Activated CD4-positive, alpha-beta T cell treated with anti-CD3 and anti-CD28 coated beads for 36 hours (primary cell): ENCODE measurements around the gene SDC4. TPM values are rescaled to one million over a fixed set of nuclear protein-coding genes. Genes with fewer than 3 reads are reported as not detected.

Source experiments
- ATAC-seq: fragments of 200-7000 bp; cut with Tn5 transposase; one replicate; pipeline ENCODE4 v1.10.0; 2021; ENCODE audit warnings: mild to moderate bottlenecking, moderate library complexity
- CTCF ChIA-PET: fragments of 350-600 bp; sonication (Branson Sonifier 250); formaldehyde crosslinking; loops from one replicate; lab custom pipeline; 2021; ENCODE audit warnings: antibody characterized with exemption; lab: Charles Lee
- POLR2A ChIA-PET: fragments of 350-600 bp; sonication (Branson Sonifier 250); formaldehyde crosslinking; loops from one replicate; lab custom pipeline; 2021; ENCODE audit warnings: antibody characterized with exemption, inconsistent platforms; lab: Charles Lee
- DNase-seq: peaks from one replicate; pipeline ENCODE4 v3.0.0-alpha.2; 2020
- H3K27ac Mint-ChIP-seq: one replicate; pipeline ENCODE4 v1.8.0; 2021; ENCODE audit warnings: mixed read lengths
- H3K27me3 Mint-ChIP-seq: one replicate; pipeline ENCODE4 v1.8.0; 2021; ENCODE audit warnings: mixed read lengths
- H3K36me3 Mint-ChIP-seq: one replicate; pipeline ENCODE4 v1.8.0; 2021; ENCODE audit warnings: low read depth, mixed read lengths
- H3K4me1 Mint-ChIP-seq: one replicate; pipeline ENCODE4 v1.8.0; 2021; ENCODE audit warnings: mixed read lengths
- H3K4me3 Mint-ChIP-seq: one replicate; pipeline ENCODE4 v1.8.0; 2021; ENCODE audit warnings: mild to moderate bottlenecking, moderate library complexity, mixed read lengths
- H3K9me3 Mint-ChIP-seq: one replicate; pipeline ENCODE4 v1.8.0; 2021; ENCODE audit warnings: low read depth, mixed read lengths
- intact Hi-C, 2 experiments: fragments of 100-400 bp; cut with DNase I in 1 of 2; cut with micrococcal nuclease in 1 of 2; formaldehyde crosslinking; loops; one replicate each; pipeline versions ENCODE4 v1.14.2 to v1.15.1; 2022 to 2024; cut with DNase I, micrococcal nuclease
- total RNA-seq, 2 experiments: library from RNA; stranded (reverse); gene quantifications; one replicate each; pipeline ENCODE4 v1.2.3, GENCODE V29; 2021

SDC4 gene
- total RNA-seq, 2 experiments from 2014 or later, result 24.0 to 31.0 TPM

DNA sequence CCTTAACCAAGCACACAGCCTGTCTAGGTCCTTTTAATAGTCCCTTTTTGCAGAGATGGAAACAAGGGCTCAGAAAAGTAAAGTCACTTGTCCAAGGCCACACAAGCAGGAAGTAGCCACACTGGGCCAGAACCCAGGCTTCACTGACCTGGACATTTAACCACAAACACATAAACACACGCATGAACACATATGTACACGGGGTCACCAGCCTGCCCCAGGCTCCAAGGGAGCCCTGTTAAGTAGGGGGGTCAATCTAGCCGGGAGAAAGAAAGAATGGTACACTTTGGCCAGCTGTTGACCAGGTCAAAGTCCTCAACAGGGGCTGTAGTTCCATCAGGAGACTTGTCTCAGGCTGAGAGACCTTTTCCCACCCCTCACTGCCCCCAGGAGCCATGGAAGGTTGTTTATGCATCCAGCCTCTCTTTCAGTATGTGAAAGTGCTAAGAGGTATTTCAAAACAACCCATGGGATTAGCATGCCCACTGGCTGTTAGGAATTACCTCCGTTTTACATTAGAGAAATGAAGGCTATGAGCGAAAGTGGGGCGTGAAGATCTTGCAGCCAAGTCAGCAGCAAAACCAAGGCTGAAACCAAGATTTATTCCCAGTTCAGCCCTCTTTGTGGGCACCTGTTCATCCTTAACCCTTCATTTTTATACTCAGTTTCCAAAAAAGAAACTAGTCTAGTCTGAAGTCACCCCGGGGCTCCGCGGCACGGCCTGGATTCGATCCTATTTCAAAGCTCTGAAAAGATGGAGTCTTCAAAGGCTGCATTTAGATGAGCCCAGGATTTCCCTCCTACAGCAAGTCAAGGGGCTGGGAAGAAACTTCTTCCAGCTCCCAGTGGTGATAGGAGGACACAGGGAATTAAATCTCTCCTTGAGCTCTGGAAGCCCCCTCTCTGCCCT is 9.8 kb downstream of the SDC4 start:
- CTCF ChIA-PET, result interaction anchor here (0.6 to 0.8 kb wide), 4 partner anchors 21 to 126 kb away, joined by 3 read pairs; no protein-coding TSS in a partner anchor
- DNase-seq (no peak), ATAC-seq (no peak)
- Mint-ChIP-seq H3K27me3 (no peaks in the 10 kb centered on the region), H3K36me3 (peaks cover 11% of the 10 kb centered on the region), H3K9me3 (no peaks in the 10 kb centered on the region), H3K4me3 (no peak overlapping the region), H3K4me1 (no peaks in the 10 kb centered on the region), H3K27ac (no peak overlapping the region)
- POLR2A ChIA-PET, result interaction anchor here (0.5 to 0.7 kb wide), 2 partner anchors 73 to 1010 kb away, joined by 3 read pairs; no protein-coding TSS in a partner anchor
- intact Hi-C loops, result no loop called here

DNA sequence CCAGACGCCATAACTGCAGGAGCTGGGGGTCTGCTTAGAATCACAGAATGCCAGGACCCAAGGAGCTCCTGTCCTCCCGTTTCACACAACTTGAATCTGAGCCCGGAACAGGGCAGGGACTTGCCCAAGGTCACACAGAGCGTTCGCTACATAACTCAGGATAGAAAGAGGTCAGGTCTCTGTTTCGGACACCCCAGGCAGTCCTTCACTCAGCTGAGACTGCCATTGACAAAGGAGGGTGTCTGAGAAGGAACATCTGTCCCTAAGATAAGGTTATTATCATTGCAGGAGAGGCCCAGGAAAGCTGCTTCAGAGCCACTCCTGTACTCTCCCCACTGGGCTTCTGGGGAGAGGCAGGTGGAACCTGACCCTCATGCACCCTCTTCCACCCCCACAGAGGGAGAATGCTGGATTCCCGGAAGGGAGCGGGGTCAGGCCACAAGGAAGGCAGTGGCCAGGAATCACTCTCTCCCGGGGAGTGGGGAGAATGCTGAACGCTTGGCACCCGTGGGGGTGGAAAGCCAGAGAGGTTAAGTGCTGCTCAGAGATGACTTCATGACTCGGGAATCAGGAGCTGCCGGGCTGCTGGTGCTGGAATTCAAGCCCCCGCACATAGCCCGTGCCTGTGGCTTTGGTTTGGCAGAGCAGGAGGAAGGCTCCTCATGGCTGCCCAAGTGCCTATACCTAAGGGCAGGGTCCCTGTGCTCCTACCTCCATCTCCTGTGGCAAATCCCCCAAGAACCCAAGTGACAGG is 10.7 kb downstream of the SDC4 start:
- POLR2A ChIA-PET, result interaction anchor here (0.5 kb wide), 1 partner anchor 73 kb away, joined by 3 read pairs; no protein-coding TSS in a partner anchor
- DNase-seq (no peak), ATAC-seq (no peak)
- intact Hi-C loops, result no loop called here
- H3K36me3 Mint-ChIP-seq, result peaks cover 12% of the 10 kb centered on the region
- H3K4me1 Mint-ChIP-seq, result no peaks in the 10 kb centered on the region
- H3K9me3 Mint-ChIP-seq, result no peaks in the 10 kb centered on the region
- no peaks in the 10 kb centered on the region for H3K27me3 Mint-ChIP-seq
- CTCF ChIA-PET, result interaction anchor here (0.8 kb wide), 1 partner anchor 100 kb away, joined by 3 read pairs; no protein-coding TSS in a partner anchor
- H3K4me3 Mint-ChIP-seq, result no peak overlapping the region
- H3K27ac Mint-ChIP-seq, result no peak overlapping the region

DNA sequence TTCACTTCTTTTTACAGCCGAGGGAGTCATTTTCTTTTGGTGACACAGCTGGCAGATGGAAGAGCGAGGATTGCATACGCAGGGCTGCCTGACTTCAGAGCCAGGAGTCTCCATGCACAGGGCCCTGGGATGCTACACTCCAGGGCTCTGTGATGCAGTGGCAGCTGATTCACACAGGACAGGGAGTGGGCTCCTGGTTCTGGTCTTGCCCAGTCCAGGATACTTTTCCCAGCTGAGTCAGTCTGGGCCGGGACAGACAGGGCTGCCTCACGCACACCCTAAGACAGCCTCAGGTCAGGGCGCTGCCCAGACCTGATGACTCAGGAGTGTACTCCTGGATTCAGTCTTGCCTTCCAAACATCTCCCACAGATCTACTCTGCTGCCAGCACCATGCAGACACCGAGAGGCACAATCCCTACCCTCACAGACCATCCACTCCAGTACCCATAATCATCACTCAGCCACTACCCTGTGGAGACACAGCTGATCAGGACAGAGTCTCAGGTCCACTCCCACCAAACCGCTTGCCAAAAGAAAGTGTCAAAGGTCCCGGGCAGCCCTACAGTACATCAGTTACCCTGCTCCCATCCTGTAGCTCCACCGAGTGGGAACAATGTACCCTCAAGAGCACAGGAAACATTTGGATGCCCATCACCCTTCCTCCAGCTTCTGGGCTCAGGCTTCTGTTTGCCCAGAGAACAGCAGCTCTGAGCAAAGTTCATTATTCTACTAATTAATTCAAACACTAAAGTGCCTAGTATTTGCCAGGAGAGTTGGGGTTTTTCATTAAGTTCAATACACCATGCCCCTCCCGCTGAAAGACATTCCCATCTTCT is 11.5 kb downstream of the SDC4 start:
- ATAC-seq (no peak), DNase-seq (no peak)
- intact Hi-C loops, result no loop called here
- POLR2A ChIA-PET, result no interaction called here
- Mint-ChIP-seq H3K4me3 (no peak overlapping the region), H3K9me3 (no peaks in the 10 kb centered on the region), H3K27me3 (no peaks in the 10 kb centered on the region), H3K36me3 (peaks cover 12% of the 10 kb centered on the region), H3K27ac (no peak overlapping the region), H3K4me1 (no peaks in the 10 kb centered on the region)
- CTCF ChIA-PET, result interaction anchor here (0.7 to 1.8 kb wide), 4 partner anchors 14 to 100 kb away, joined by 3 to 4 read pairs (median 4); no protein-coding TSS in a partner anchor

DNA sequence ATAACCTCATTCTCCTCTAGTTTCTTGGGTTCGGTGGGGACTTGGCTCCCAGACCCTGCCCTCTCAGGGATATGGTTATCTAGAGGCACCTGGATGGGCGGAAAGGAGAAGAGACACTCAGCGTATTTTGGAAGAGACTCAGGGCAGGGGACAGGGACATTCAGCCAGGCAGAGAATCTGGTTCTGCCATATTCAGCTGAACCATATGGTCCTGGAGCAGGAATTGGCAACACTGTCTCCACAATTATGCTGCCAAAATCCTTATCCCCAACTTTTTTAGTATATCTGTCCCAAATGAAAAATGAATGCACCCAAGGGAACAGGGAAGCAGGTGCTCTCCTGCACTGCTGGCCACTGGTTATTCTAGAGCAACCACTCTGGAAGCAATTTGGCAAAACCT is 17.7 kb downstream of the SDC4 start:
- ChIA-PET CTCF (no interaction called here), POLR2A (no interaction called here)
- Mint-ChIP-seq H3K27me3 (no peaks in the 10 kb centered on the region), H3K27ac (no peak overlapping the region), H3K36me3 (peaks cover 32% of the 10 kb centered on the region), H3K4me3 (no peak overlapping the region), H3K4me1 (no peaks in the 10 kb centered on the region), H3K9me3 (no peaks in the 10 kb centered on the region)
- no peak for DNase-seq
- no peak for ATAC-seq
- intact Hi-C loops, result no loop called here

DNA sequence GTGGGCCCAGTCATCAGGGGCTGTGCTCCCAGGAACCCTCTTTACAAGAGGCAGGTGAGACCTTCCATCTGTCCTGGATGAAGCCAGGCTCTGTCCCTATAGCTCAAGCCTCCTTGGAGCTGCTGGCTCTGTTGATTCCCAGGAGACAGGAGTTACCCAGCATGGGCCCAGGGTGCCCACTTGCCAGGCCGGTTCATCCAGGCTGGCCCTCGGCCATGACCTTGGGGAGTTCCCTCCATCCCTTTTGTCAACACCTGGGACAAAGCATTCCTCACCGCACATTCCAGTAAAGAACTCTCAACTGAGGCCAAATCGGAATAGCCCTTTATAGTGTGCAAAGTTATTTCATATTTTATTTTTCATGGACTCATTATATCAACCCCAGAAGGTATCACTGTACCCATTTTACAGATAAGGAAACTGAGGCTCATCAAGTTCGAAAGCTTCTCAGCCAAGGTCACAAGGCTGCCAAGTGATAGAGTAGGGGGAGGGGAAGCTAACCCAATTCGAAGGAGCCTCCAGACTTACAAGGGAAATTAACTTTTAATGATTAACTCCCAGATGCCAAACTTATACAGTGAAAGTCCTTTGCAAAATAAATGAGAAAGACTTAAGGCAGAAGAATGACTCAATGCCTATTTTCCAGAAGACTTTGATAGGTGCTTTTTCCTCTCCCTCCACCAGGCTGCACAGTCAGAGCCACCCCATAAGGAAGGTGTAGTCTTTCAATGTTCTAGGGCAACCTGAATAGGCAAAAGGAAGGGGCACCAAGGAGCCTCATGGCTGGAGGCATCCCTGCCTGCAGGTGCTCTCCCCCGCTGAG is 18.5 kb downstream of the SDC4 start:
- no peak for DNase-seq
- no peak overlapping the region for H3K27ac Mint-ChIP-seq
- intact Hi-C loops, result no loop called here
- ChIA-PET POLR2A (no interaction called here), CTCF (no interaction called here)
- H3K36me3 Mint-ChIP-seq, result peaks cover 34% of the 10 kb centered on the region
- no peak for ATAC-seq
- no peaks in the 10 kb centered on the region for H3K27me3 Mint-ChIP-seq
- H3K4me1 Mint-ChIP-seq, result no peaks in the 10 kb centered on the region
- no peaks in the 10 kb centered on the region for H3K9me3 Mint-ChIP-seq
- no peak overlapping the region for H3K4me3 Mint-ChIP-seq

DNA sequence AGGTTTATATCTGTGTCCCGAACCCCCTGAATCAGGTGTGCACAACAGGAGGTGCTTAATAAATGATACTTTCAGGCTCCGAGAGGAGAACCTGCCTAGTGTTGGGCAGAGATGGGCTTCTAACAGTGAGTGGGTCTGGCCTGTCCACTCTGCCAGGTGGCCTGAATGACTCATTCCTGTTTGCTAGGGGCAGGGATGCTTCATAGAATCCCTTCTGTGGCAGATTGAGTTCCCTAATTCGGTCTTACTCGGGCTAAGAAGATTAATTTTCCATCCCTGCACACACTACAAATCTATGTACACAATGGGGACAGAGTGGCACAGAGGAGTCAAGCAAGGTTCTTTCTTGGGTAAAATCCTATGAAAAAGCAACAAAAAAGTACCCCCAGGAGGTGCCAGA is 19.8 kb downstream of the SDC4 start:
- Mint-ChIP-seq H3K9me3 (no peaks in the 10 kb centered on the region), H3K4me3 (no peak overlapping the region), H3K27ac (no peak overlapping the region), H3K27me3 (no peaks in the 10 kb centered on the region), H3K4me1 (no peaks in the 10 kb centered on the region), H3K36me3 (peaks cover 34% of the 10 kb centered on the region)
- no peak for ATAC-seq
- intact Hi-C loops, result no loop called here
- CTCF ChIA-PET, result interaction anchor here (0.6 to 1.1 kb wide), 2 partner anchors 27 to 34 kb away, joined by 3 read pairs; no protein-coding TSS in a partner anchor
- no peak for DNase-seq
- POLR2A ChIA-PET, result no interaction called here

DNA sequence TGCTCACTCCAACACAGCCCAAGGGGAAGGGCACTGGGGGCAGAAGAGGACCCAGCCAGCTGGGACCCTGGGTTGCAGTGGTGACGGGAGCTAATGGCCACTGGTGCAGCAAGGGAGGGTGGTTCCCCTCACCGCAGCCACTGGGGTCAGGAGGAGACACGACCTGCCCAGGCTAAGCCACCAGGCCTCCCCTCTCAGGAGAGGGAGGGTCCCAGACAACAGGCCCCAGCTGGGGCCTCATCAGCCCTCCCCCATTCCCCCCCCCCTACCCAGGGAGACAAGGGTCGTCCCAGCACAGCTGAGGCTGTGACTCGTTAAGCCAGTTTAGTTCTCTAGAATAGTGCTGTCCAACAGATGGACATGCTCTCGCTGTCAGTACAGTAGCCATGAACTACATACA is 22.9 kb downstream of the SDC4 start:
- Mint-ChIP-seq H3K9me3 (no peaks in the 10 kb centered on the region), H3K4me3 (no peak overlapping the region), H3K36me3 (peaks cover 24% of the 10 kb centered on the region), H3K4me1 (peaks cover 8% of the 10 kb centered on the region), H3K27me3 (no peaks in the 10 kb centered on the region), H3K27ac (no peak overlapping the region)
- ATAC-seq (no peak), DNase-seq (no peak)
- CTCF ChIA-PET, result interaction anchor here (2.0 kb wide), 1 partner anchor 38 kb away, joined by 5 read pairs; the partner anchor contains the start of gene SYS1
- intact Hi-C loops, result no loop called here
- POLR2A ChIA-PET, result no interaction called here

DNA sequence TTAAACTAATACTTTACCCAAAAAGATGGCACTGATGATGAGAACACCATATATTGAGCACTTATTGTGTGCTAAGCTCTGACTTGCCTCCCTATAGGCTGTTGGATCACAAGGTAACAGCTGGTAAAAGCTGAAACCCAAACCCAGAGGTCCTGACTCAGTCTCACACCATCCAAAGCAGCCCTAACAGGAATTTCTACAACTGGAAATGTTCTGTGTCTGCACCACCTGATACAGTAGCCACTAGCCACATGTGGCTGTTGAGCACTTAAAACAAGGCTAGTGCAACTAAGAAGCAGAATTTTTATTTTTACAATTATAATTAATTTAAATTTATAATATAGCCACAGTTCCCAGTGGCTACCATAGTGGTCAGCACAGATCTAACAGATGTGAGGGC is 24.5 kb downstream of the SDC4 start:
- H3K27ac Mint-ChIP-seq, result no peak overlapping the region
- ChIA-PET POLR2A (no interaction called here), CTCF (interaction anchor here (1.0 to 3.3 kb wide), 7 partner anchors 10 to 133 kb away, joined by 3 to 16 read pairs (median 3); partner anchors contain the start of gene SYS1)
- no peak for DNase-seq
- no peak for ATAC-seq
- H3K4me1 Mint-ChIP-seq, result peaks cover 16% of the 10 kb centered on the region
- H3K9me3 Mint-ChIP-seq, result no peaks in the 10 kb centered on the region
- peaks cover 13% of the 10 kb centered on the region for H3K36me3 Mint-ChIP-seq
- no peaks in the 10 kb centered on the region for H3K27me3 Mint-ChIP-seq
- intact Hi-C loops, result no loop called here
- H3K4me3 Mint-ChIP-seq, result no peak overlapping the region

DNA sequence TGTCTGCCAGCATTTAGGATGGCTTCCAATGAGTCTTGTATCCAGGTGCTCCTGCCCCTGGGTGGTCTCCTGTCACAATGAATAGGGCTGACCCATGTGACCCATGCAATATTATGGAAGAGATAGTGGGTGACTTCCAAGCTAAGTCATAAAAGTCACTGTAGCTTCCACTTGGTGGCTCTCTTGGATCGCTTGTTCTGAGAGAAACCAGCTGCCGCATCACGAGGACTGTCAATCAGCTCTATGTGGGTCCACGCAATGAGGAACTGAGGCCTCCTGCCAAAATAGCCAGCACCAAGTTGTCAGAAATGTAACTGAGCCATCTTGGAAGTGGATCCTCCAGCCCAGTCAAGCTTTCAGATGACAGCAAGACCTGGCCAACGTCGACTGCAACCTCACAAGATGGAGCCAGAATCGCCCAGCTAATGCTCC is 25.3 kb downstream of the SDC4 start:
- no peaks in the 10 kb centered on the region for H3K27me3 Mint-ChIP-seq
- intact Hi-C loops, result no loop called here
- no peak overlapping the region for H3K4me3 Mint-ChIP-seq
- ATAC-seq, result no peak
- H3K9me3 Mint-ChIP-seq, result no peaks in the 10 kb centered on the region
- H3K36me3 Mint-ChIP-seq, result peaks cover 7% of the 10 kb centered on the region
- peaks cover 24% of the 10 kb centered on the region for H3K4me1 Mint-ChIP-seq
- ChIA-PET POLR2A (interaction anchor here (0.6 to 1.1 kb wide), 2 partner anchors 24 to 36 kb away, joined by 3 to 6 read pairs; no protein-coding TSS in a partner anchor), CTCF (interaction anchor here (0.6 to 3.3 kb wide), 13 partner anchors 9 to 457 kb away, joined by 3 to 16 read pairs (median 3); partner anchors contain the start of gene SYS1)
- H3K27ac Mint-ChIP-seq, result no peak overlapping the region
- no peak for DNase-seq

DNA sequence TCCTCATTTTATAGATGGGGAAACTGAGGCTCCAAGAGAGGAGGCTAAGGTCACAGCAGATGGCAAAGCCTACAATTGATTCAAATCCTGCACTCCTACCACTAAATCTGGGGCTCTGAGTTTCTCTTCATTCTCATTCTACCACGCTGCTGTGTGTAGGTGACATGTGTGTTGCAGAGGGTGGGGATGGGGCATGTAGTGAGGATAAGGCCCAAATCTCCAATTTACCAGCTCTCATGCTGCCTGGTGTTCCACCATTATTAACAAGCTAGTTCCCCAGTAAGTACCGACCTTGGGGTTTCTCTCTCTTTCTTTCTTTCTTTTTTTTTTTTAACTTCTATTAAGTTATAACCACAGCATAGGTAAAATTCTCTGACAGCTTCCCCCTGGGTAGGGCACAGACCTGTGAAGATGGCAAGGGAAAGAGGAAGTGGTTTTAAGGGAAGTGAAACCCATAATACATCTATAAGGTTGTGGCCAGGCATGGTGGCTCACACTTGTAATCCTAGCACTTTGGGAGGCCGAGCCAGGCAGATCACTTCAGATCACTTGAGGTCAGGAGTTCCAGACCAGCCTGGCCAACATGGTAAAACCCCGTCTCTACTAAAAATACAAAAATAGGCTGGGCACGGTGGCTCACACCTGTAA is 27.2 kb downstream of the SDC4 start:
- no peak for DNase-seq

More for the DNA sequence above, 27.2 kb downstream of the SDC4 start:
- Mint-ChIP-seq H3K27ac (no peak overlapping the region), H3K4me1 (peaks cover 24% of the 10 kb centered on the region), H3K9me3 (no peaks in the 10 kb centered on the region), H3K36me3 (peaks cover 3% of the 10 kb centered on the region), H3K4me3 (no peak overlapping the region), H3K27me3 (peaks cover 5% of the 10 kb centered on the region)
- ATAC-seq, result peak; percentile 45
- intact Hi-C loops, result no loop called here
- CTCF ChIA-PET, result interaction anchor here (0.5 to 4.7 kb wide), 20 partner anchors 9 to 450 kb away, joined by 3 to 73 read pairs (median 4); partner anchors contain the start of gene SYS1
- POLR2A ChIA-PET, result no interaction called here
